H1 (cell line): ENCODE data around the gene PLD5. TPM values are rescaled to one million over a fixed set of nuclear protein-coding genes. Genes with fewer than 3 reads are reported as not detected.
A peak's percentile ranks its signal among the peaks of the same experiment; 100 is the strongest.

Experiments used
- CHD7 ChIP-seq: fragments of 300-600 bp; sonication (generic); IDR thresholded peaks from 2 replicates; pipeline ENCODE4 v1.7.1; 2012; ENCODE audit warnings: low read length, moderate library complexity, mild to moderate bottlenecking, inconsistent platforms; ENCODE audit not compliant: insufficient replicate concordance
- CTBP2 ChIP-seq: IDR thresholded peaks from 2 replicates; pipeline ENCODE4 v1.7.0; 2011; ENCODE audit warnings: borderline replicate concordance, mild to moderate bottlenecking, moderate library complexity, mixed read lengths, low read length; ENCODE audit not compliant: insufficient read depth, insufficient read length
- EGR1 ChIP-seq: IDR thresholded peaks from 2 replicates; pipeline ENCODE4 v1.6.1; 2011; ENCODE audit warnings: low read depth, low read length, borderline replicate concordance
- JUN ChIP-seq: IDR thresholded peaks from 2 replicates; pipeline ENCODE4 v1.6.1; 2011; ENCODE audit warnings: low read depth, mild to moderate bottlenecking, improper control_type of control experiment, low read length
- PHF8 ChIP-seq: fragments of 200-600 bp; sonication (generic); conservative IDR thresholded peaks from 2 replicates; pipeline ENCODE4 v1.7.1; 2012; ENCODE audit warnings: low read depth, mild to moderate bottlenecking, inconsistent platforms, low read length, moderate library complexity
- RAD21 ChIP-seq, 2 experiments: IDR thresholded peaks in 1 of 2; conservative IDR thresholded peaks in 1 of 2; 2 replicates each; pipeline ENCODE4 v1.6.1; 2011; ENCODE audit warnings: low read depth in 2 of 2, low read length in 2 of 2, improper control_type of control experiment in 1 of 2, inconsistent platforms in 1 of 2, mild to moderate bottlenecking in 1 of 2, moderate library complexity in 1 of 2
- RNF2 ChIP-seq: fragments of 200-900, 300-1000 bp; sonication (generic); IDR thresholded peaks from 2 replicates; pipeline ENCODE4 v1.7.1; 2016; ENCODE audit warnings: borderline replicate concordance, low read depth, mild to moderate bottlenecking, antibody characterized with exemption, low read length; ENCODE audit not compliant: poor library complexity, severe bottlenecking; ENCODE audit errors: missing control alignments
- polyA plus RNA-seq, 7 experiments: library from polyadenylated mRNA; depleted of rRNA in 3 of 7; stranded (reverse) in 5 of 7; unstranded in 2 of 7; fragments of >200 nt in 5 of 7; fragments of 200-250 nt in 2 of 7; gene quantifications; 1 replicate in 5 of 7; 2 replicates in 1 of 7; 4 replicates in 1 of 7; pipeline versions ENCODE4 v1.2.1 to v1.2.3, GENCODE V29; 2011 to 2013; ENCODE audit warnings: missing spikeins in 2 of 7, mixed read lengths in 2 of 7
- total RNA-seq: library from RNA; stranded (reverse); fragmentation: NEBNext Ultra II Directional; extraction: Animal tissue kit (Norgen Biotek cat#: 25700); gene quantifications from 2 replicates; pipeline ENCODE4 v1.2.1, GENCODE V29; 2021

Gene PLD5
- total and polyA plus RNA-seq, 2 of the 8 experiments (the other 6 are each of a cell fraction or from before 2014, with no cell fraction given), result 0.86 to 8.5 TPM

- TF ChIP-seq RNF2 (peak; percentile 71), RAD21 (IDR thresholded peaks at IDR 0.05 in 1 of 2, conservative IDR thresholded peaks at IDR 0.05 in 1 of 2; ENCODE audit: low read depth in 2 of 2, low read length in 2 of 2) (peak; percentile 29 to 38; a peak in 3 of 4 replicates), JUN (no peak), CHD7 (no peak), EGR1 (peak; percentile 41; the same call in 1 of the 2 replicates), CTBP2 (peak; percentile 59), PHF8 (0 out of 2 replicates have a peak, but pooled peaks have one; percentile 9)
Observed at GRCh38 chr1:242523719-242524570, 552 bp downstream of the PLD5 start (continued).
